Activated CD8-positive, alpha-beta memory T cell treated with anti-CD3 and anti-CD28 coated beads for 48 hours (primary cell): ENCODE measurements around the gene PRRG2.

Experiments used
- DNase-seq, 3 experiments: peaks; one replicate each; pipeline ENCODE4 v3.0.0-alpha.2; 2020; ENCODE audit warnings: low read depth in 2 of 3, low spot score in 2 of 3

The PRRG2 gene

GRCh38 chr19:49587227-49587626 lies 6.1 kb downstream of the PRRG2 start:
- DNase-seq = no peak

- no peak for DNase-seq
These were observed 7.4 kb downstream of the PRRG2 start for GRCh38 chr19:49588365-49589122.

- no peak for DNase-seq
These were observed 8.4 kb downstream of the PRRG2 start for GRCh38 chr19:49589502-49589905.

GRCh38 chr19:49590071-49590970 lies 9.2 kb downstream of the PRRG2 start:
- peak; percentile 79 to 82 (median 81) for DNase-seq

- DNase-seq = peak in 2 of 3 experiments; percentile 61 to 66
These were observed 10.0 kb downstream of the PRRG2 start, which contains the start of gene PRR12 for GRCh38 chr19:49590971-49591730. PRR12 (plus strand) TSS chr19:49591182; CDS start chr19:49591655, 473 bp downstream.

GRCh38 chr19:49591731-49592485 lies 10.8 kb downstream of the PRRG2 start:
- DNase-seq = peak in 1 of 3 experiments; percentile 19

GRCh38 chr19:49592486-49593232 lies 11.5 kb downstream of the PRRG2 start:
- DNase-seq = no peak

GRCh38 chr19:49593233-49594113 lies 12.4 kb downstream of the PRRG2 start:
- DNase-seq = peak; percentile 83 to 87 (median 84)

GRCh38 chr19:49594157-49594992 lies 13.3 kb downstream of the PRRG2 start:
- no peak for DNase-seq

GRCh38 chr19:49594993-49595818 lies 14.1 kb downstream of the PRRG2 start:
- no peak for DNase-seq

GRCh38 chr19:49595819-49596404 lies 14.8 kb downstream of the PRRG2 start:
- DNase-seq = no peak

GRCh38 chr19:49596407-49596806 lies 15.3 kb downstream of the PRRG2 start:
- DNase-seq = no peak

- DNase-seq = no peak
These were observed 16.0 kb downstream of the PRRG2 start for GRCh38 chr19:49596954-49597702.

- DNase-seq = no peak
These were observed 16.5 kb downstream of the PRRG2 start for GRCh38 chr19:49597703-49597974.

- DNase-seq = no peak
These were observed 18.5 kb downstream of the PRRG2 start for GRCh38 chr19:49599378-49600295.
